Mucosa of rectum (tissue), 2 donors: ENCODE data around the gene LPCAT1.
"Not testable (repeated sequence)": the region's sequence is repeated elsewhere in the genome, so short reads cannot be mapped to it uniquely, and the experiment has no call there.

Source experiments
- H3K27ac ChIP-seq, 2 donors: one replicate each; pipeline ENCODE4 v1.7.0; 2013; ENCODE audit warnings: inconsistent platforms in 2 of 2, low read depth in 2 of 2, low read length in 2 of 2
- H3K27me3 ChIP-seq, 2 donors: one replicate each; pipeline ENCODE4 v1.7.0; 2013; ENCODE audit warnings: low read length in 2 of 2; ENCODE audit not compliant: control insufficient read depth in 2 of 2, insufficient read depth in 2 of 2
- H3K36me3 ChIP-seq, 2 donors: one replicate each; pipeline ENCODE4 v1.7.0; 2013; ENCODE audit warnings: low read length in 2 of 2; ENCODE audit not compliant: control insufficient read depth in 2 of 2, insufficient read depth in 2 of 2
- H3K4me1 ChIP-seq, 2 donors: one replicate each; pipeline ENCODE4 v1.7.0; 2013; ENCODE audit warnings: low read length in 2 of 2, mild to moderate bottlenecking in 1 of 2; ENCODE audit not compliant: control insufficient read depth in 2 of 2, insufficient read depth in 2 of 2
- H3K4me3 ChIP-seq, 2 donors: one replicate each; pipeline ENCODE4 v1.7.0; 2013; ENCODE audit warnings: low read length in 2 of 2
- H3K9ac ChIP-seq, 2 donors: one replicate each; pipeline ENCODE4 v1.7.0; 2013; ENCODE audit warnings: low read length in 2 of 2, low read depth in 1 of 2, mild to moderate bottlenecking in 1 of 2
- H3K9me3 ChIP-seq, 2 donors: one replicate each; pipeline ENCODE4 v1.7.0; 2013; ENCODE audit warnings: low read length in 2 of 2; ENCODE audit not compliant: control insufficient read depth in 2 of 2
- donor health status: healthy.
- donor health status: Normal muscosa, but diverticular disease.

LPCAT1 gene

GRCh38 chr5:1465966-1466471 is 57.7 kb downstream of the LPCAT1 start:
- Histone ChIP-seq H3K9me3 (no peaks in the 10 kb centered on the region), H3K27ac (no peak overlapping the region), H3K4me3 (no peak overlapping the region), H3K9ac (no peak overlapping the region), H3K36me3 (peaks cover 8 to 10% of the 10 kb centered on the region in 2 donors), H3K27me3 (no peaks in the 10 kb centered on the region), H3K4me1 (no peaks in the 10 kb centered on the region)

GRCh38 chr5:1465117-1465516 is 58.6 kb downstream of the LPCAT1 start:
- no peaks in the 10 kb centered on the region for H3K4me1 ChIP-seq
- no peaks in the 10 kb centered on the region for H3K27me3 ChIP-seq
- H3K9me3 ChIP-seq: no peaks in the 10 kb centered on the region
- peaks cover 10% of the 10 kb centered on the region in 2 donors for H3K36me3 ChIP-seq
- H3K27ac ChIP-seq: no peak overlapping the region
- no peak overlapping the region for H3K4me3 ChIP-seq
- H3K9ac ChIP-seq: no peak overlapping the region

GRCh38 chr5:1464511-1464910 is 59.2 kb downstream of the LPCAT1 start:
- Histone ChIP-seq H3K9me3 (no peaks in the 10 kb centered on the region), H3K4me1 (no peaks in the 10 kb centered on the region), H3K36me3 (peaks cover 12% of the 10 kb centered on the region in 2 donors), H3K9ac (no peak overlapping the region), H3K27me3 (no peaks in the 10 kb centered on the region), H3K27ac (no peak overlapping the region), H3K4me3 (no peak overlapping the region)

- no peaks in the 10 kb centered on the region for H3K27me3 ChIP-seq
- no peak overlapping the region for H3K9ac ChIP-seq
- H3K4me3 ChIP-seq: no peak overlapping the region
- no peaks in the 10 kb centered on the region for H3K4me1 ChIP-seq
- H3K9me3 ChIP-seq: no peaks in the 10 kb centered on the region
- H3K27ac ChIP-seq: no peak overlapping the region
- H3K36me3 ChIP-seq: peaks cover 12% of the 10 kb centered on the region in 2 donors
Observed at GRCh38 chr5:1464096-1464446, 59.7 kb downstream of the LPCAT1 start.

GRCh38 chr5:1463326-1464095 is 60.2 kb downstream of the LPCAT1 start:
- no peak overlapping the region for H3K4me3 ChIP-seq
- H3K36me3 ChIP-seq: peaks cover 12% of the 10 kb centered on the region in 2 donors
- no peaks in the 10 kb centered on the region for H3K9me3 ChIP-seq
- no peak overlapping the region for H3K27ac ChIP-seq
- H3K4me1 ChIP-seq: no peaks in the 10 kb centered on the region
- H3K9ac ChIP-seq: no peak overlapping the region
- no peaks in the 10 kb centered on the region for H3K27me3 ChIP-seq

- Histone ChIP-seq H3K4me1 (no peaks in the 10 kb centered on the region), H3K9me3 (no peaks in the 10 kb centered on the region), H3K4me3 (no peak overlapping the region), H3K9ac (no peak overlapping the region), H3K27me3 (no peaks in the 10 kb centered on the region), H3K36me3 (peaks cover 12% of the 10 kb centered on the region in 2 donors), H3K27ac (no peak overlapping the region)
Observed at GRCh38 chr5:1462358-1462757, 61.4 kb downstream of the LPCAT1 start.

- Histone ChIP-seq H3K9me3 (peaks cover 3 to 7% of the 10 kb centered on the region in 2 donors), H3K27me3 (no peaks in the 10 kb centered on the region), H3K27ac (no peak overlapping the region), H3K4me1 (no peaks in the 10 kb centered on the region), H3K9ac (no peak overlapping the region), H3K4me3 (no peak overlapping the region), H3K36me3 (peaks cover 12% of the 10 kb centered on the region in 2 donors)
Observed at GRCh38 chr5:1461396-1461795, 62.4 kb downstream of the LPCAT1 start.

- Histone ChIP-seq H3K36me3 (peaks cover 7 to 12% of the 10 kb centered on the region in 2 donors), H3K9me3 (peaks cover 10% of the 10 kb centered on the region in 2 donors), H3K27ac (no peak overlapping the region), H3K27me3 (no peaks in the 10 kb centered on the region), H3K4me3 (no peak overlapping the region), H3K9ac (no peak overlapping the region), H3K4me1 (no peaks in the 10 kb centered on the region)
Observed at GRCh38 chr5:1460054-1460682, 63.6 kb downstream of the LPCAT1 start.

- not testable (repeated sequence) for H3K27ac ChIP-seq, H3K36me3 ChIP-seq, H3K9ac ChIP-seq, H3K4me3 ChIP-seq, H3K9me3 ChIP-seq, H3K4me1 ChIP-seq, H3K27me3 ChIP-seq
Observed at GRCh38 chr5:1459435-1459834, 64.3 kb downstream of the LPCAT1 start.

GRCh38 chr5:1456110-1456881 is 67.5 kb downstream of the LPCAT1 start:
- not testable (repeated sequence) for H3K4me3 ChIP-seq, H3K9ac ChIP-seq, H3K27ac ChIP-seq, H3K4me1 ChIP-seq, H3K36me3 ChIP-seq, H3K27me3 ChIP-seq
- H3K9me3 ChIP-seq: peaks cover 10 to 16% of the 10 kb centered on the region in 2 donors
